IPS-11a (cell line): ENCODE results near the gene ABCD2.
"Not testable (repeated sequence)": the region's sequence is repeated elsewhere in the genome, so short reads cannot be mapped to it uniquely, and the experiment has no call there.

Experiments used
- H3K4me3 ChIP-seq: one replicate; pipeline ENCODE4 v1.5.1; 2013; ENCODE audit warnings: low read depth, low read length, control low read depth

ABCD2 gene

DNA sequence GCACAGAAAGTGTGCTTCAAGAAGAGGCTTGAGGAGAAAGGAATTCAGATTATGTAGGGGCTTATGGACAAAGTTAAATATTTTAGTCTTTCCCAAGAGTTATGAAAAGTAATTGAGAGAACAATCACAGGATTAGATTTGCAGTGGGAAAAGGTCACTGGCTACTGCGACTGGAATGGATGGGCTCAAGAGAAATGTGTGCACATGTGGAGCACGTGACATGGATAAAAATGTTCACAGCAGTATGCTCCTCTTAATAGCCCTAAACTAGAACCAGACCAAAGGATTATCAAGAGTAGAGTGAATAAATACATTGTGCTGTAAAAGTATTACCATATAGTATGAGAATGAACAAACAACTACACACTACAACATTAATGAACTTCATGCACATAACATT, 78.1 kb downstream of the ABCD2 start:
- H3K4me3 ChIP-seq, result no peak overlapping the region

GRCh38 chr12:39538679-39539104, 80.9 kb downstream of the ABCD2 start:
- no peak overlapping the region for H3K4me3 ChIP-seq

- H3K4me3 ChIP-seq, result no peak overlapping the region
Observed at GRCh38 chr12:39533951-39534350, 85.7 kb downstream of the ABCD2 start.

- H3K4me3 ChIP-seq, result no peak overlapping the region
Observed at GRCh38 chr12:39532448-39532847, 87.2 kb downstream of the ABCD2 start.

GRCh38 chr12:39526974-39527373, 92.6 kb downstream of the ABCD2 start:
- H3K4me3 ChIP-seq, result no peak overlapping the region

GRCh38 chr12:39522167-39522566, 97.4 kb downstream of the ABCD2 start:
- H3K4me3 ChIP-seq, result not testable (repeated sequence)

GRCh38 chr12:39510001-39510400, 109.6 kb downstream of the ABCD2 start:
- H3K4me3 ChIP-seq, result no peak overlapping the region

DNA sequence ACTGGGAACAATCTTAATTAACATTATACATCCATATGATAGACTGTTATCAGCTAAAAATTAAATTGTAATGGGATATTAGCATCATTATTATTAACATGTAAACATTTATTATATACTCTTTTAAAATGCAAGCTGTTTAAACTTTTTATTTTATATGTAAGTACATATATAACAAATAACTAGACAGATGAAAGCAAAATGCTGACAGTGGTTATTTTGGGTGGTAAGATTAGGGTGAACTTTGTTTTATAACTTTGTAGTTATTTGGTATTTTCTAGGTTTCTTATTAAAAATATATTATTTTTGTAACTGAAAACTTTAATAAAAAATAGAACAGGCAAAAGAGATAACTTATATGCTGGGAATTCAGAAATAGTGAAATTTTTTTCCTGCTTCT, 114.0 kb downstream of the ABCD2 start:
- H3K4me3 ChIP-seq, result no peak overlapping the region

- H3K4me3 ChIP-seq, result no peak overlapping the region
Observed at GRCh38 chr12:39505023-39505422, 114.6 kb downstream of the ABCD2 start.

DNA sequence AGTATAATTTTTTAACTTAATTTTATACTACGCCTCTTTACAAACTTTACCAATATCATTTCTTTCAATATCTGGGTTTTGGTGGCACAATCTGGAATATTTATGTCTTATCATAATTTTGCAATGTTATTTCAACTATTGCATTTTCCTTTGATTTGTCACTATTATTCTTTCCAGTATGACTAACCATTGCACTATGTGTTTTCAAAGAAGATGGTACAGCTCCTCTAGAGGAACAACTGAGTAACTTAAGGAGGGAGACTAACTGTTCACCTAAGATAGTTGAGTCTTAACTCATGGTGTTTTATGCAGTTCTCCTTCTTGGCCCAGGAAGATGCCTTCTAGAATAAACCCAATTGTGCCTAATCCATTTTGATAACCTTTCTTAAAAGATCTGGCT, 116.2 kb downstream of the ABCD2 start:
- H3K4me3 ChIP-seq, result no peak overlapping the region

- H3K4me3 ChIP-seq, result no peak overlapping the region
Observed at GRCh38 chr12:39502726-39503125, 116.9 kb downstream of the ABCD2 start.
